Cardiac muscle cell (in vitro differentiated cells and primary cell): ENCODE measurements around the gene ASCC3. TPM values are rescaled to one million over a fixed set of nuclear protein-coding genes. Genes with fewer than 3 reads are reported as not detected.
"Not testable (repeated sequence)": the region's sequence is repeated elsewhere in the genome, so short reads cannot be mapped to it uniquely, and the experiment has no call there.

ENCODE experiments used
- DNase-seq, 2 donors: peaks; one replicate each; pipeline versions ENCODE4 v3.0.0 to v3.0.0-alpha.2; 2010 to 2017; ENCODE audit warnings: low read depth in 1 of 2, low spot score in 1 of 2
- H3K27ac ChIP-seq: fragments of 200-600 bp; sonication (generic); 2 replicates; pipeline ENCODE4 v1.5.1; 2016
- H3K27me3 ChIP-seq: fragments of 200-600 bp; sonication (generic); 2 replicates; pipeline ENCODE4 v1.6.0; 2016; ENCODE audit warnings: control low read depth
- H3K36me3 ChIP-seq: fragments of 200-600 bp; sonication (generic); 2 replicates; pipeline ENCODE4 v1.5.1; 2016; ENCODE audit warnings: control low read depth
- H3K4me1 ChIP-seq: fragments of 200-600 bp; sonication (generic); 2 replicates; pipeline ENCODE4 v1.8.1; 2017; ENCODE audit warnings: low read depth, mild to moderate bottlenecking, mixed run types
- H3K4me3 ChIP-seq: fragments of 200-600 bp; sonication (generic); 2 replicates; pipeline ENCODE4 v1.5.1; 2016; ENCODE audit warnings: mild to moderate bottlenecking
- H3K9me3 ChIP-seq: fragments of 200-600 bp; sonication (generic); 2 replicates; pipeline ENCODE4 v1.5.1; 2017; ENCODE audit warnings: low read depth, mild to moderate bottlenecking, control low read depth
- polyA plus RNA-seq: library from polyadenylated mRNA; unstranded; fragments of >200 nt; fragmentation: Nextera tagmentation; extraction: Ambion mirVana; gene quantifications from 2 replicates; pipeline ENCODE4 v1.2.1, GENCODE V29; 2016
- total RNA-seq: library from RNA; depleted of rRNA; stranded (reverse); fragments of >200 nt; gene quantifications from 2 replicates; pipeline ENCODE4 v1.2.3, GENCODE V29; 2016
- TF ChIP-seq, protein P1 (sequence below): IDR thresholded peaks from 2 replicates; pipeline ENCODE4 v1.5.1; 2012; ENCODE audit warnings: low read depth, mild to moderate bottlenecking, low read length

The ASCC3 gene
- total and polyA plus RNA-seq, 2 experiments from 2014 or later = 29.3 to 33.7 TPM

DNA sequence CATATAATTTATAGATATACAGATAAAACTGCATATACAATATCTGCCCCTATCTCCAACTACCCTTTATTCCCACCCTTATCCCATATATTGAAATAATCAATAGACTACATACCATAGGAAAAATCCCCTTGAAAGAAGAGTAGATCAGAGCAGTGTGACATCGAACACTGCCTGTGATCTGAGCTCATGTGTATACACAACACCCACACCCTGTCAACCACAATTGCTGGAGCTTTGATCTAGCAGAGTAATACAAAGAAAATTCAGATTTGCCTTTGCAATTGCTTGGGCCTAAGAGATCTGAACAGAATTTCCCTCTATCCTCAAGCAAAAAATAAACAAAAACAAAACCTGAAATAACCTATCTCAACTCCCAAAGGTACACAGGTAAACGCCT, 119.3 kb downstream of the ASCC3 start:
- no peak overlapping the region for H3K27ac ChIP-seq
- no peak for DNase-seq
- H3K9me3 ChIP-seq = no peaks in the 10 kb centered on the region
- no peak overlapping the region for H3K4me3 ChIP-seq
- peaks cover 13% of the 10 kb centered on the region for H3K36me3 ChIP-seq
- no peaks in the 10 kb centered on the region for H3K27me3 ChIP-seq
- H3K4me1 ChIP-seq = no peaks in the 10 kb centered on the region
- TF ChIP-seq, protein P1, sequence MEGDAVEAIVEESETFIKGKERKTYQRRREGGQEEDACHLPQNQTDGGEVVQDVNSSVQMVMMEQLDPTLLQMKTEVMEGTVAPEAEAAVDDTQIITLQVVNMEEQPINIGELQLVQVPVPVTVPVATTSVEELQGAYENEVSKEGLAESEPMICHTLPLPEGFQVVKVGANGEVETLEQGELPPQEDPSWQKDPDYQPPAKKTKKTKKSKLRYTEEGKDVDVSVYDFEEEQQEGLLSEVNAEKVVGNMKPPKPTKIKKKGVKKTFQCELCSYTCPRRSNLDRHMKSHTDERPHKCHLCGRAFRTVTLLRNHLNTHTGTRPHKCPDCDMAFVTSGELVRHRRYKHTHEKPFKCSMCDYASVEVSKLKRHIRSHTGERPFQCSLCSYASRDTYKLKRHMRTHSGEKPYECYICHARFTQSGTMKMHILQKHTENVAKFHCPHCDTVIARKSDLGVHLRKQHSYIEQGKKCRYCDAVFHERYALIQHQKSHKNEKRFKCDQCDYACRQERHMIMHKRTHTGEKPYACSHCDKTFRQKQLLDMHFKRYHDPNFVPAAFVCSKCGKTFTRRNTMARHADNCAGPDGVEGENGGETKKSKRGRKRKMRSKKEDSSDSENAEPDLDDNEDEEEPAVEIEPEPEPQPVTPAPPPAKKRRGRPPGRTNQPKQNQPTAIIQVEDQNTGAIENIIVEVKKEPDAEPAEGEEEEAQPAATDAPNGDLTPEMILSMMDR = no peak

DNA sequence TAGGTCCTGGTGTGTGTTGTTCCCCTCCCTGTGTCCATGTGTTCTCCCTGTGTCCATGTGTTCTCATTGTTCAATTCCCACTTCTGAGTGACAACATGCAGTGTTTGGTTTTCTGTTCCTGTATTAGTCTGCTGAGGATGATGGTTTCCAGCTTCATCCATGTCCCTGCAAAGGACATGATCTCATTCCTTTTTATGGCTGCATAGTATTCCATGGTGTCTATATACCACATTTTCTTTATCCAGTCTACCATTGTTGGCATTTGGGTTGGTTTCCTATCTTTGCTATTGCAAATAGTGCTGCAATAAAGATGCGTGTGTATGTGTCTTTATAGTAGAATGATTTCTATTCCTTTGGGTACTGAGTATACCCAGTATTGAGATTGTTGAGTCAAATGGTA, 122.7 kb downstream of the ASCC3 start:
- H3K36me3 ChIP-seq, H3K4me1 ChIP-seq, DNase-seq, H3K27ac ChIP-seq, H3K27me3 ChIP-seq, H3K9me3 ChIP-seq, H3K4me3 ChIP-seq: not testable (repeated sequence)

DNA sequence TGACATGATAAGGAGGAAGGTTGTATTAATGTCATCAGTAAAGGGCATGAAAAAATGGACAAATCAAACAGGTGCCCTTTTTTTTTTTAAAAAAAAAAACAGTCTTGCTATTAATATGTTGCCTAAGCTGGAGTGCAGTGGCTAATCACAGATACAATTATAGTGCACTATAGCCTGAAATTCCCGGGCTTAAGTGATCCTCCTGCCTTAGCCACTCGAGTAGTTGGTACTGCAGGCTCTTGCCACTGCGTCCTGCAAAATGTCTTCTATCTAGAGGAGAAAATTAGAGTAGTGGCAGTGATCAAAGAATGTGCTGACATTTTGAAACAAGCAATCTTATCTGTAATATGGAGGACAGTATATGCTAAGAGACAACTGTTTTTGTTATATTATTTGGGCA, 127.7 kb downstream of the ASCC3 start:
- Histone ChIP-seq H3K36me3 (no peaks in the 10 kb centered on the region), H3K9me3 (no peaks in the 10 kb centered on the region), H3K4me3 (no peak overlapping the region), H3K4me1 (peaks cover 14% of the 10 kb centered on the region), H3K27ac (no peak overlapping the region), H3K27me3 (no peaks in the 10 kb centered on the region)
- DNase-seq = peak in 1 of 2 donors; percentile 66
- TF ChIP-seq, protein P1 = no peak

GRCh38 chr6:100751590-100751989, 129.5 kb downstream of the ASCC3 start:
- H3K27ac ChIP-seq = no peak overlapping the region
- no peak overlapping the region for H3K4me3 ChIP-seq
- H3K4me1 ChIP-seq = peaks cover 14% of the 10 kb centered on the region
- DNase-seq = no peak
- H3K27me3 ChIP-seq = no peaks in the 10 kb centered on the region
- no peaks in the 10 kb centered on the region for H3K9me3 ChIP-seq
- TF ChIP-seq, protein P1 = no peak
- H3K36me3 ChIP-seq = no peaks in the 10 kb centered on the region

- no peaks in the 10 kb centered on the region for H3K9me3 ChIP-seq
- no peak overlapping the region for H3K27ac ChIP-seq
- no peak for DNase-seq
- TF ChIP-seq, protein P1 = no peak
- no peaks in the 10 kb centered on the region for H3K36me3 ChIP-seq
- no peak overlapping the region for H3K4me3 ChIP-seq
- no peaks in the 10 kb centered on the region for H3K4me1 ChIP-seq
- H3K27me3 ChIP-seq = no peaks in the 10 kb centered on the region
These were observed 135.6 kb downstream of the ASCC3 start for GRCh38 chr6:100745419-100746041.

DNA sequence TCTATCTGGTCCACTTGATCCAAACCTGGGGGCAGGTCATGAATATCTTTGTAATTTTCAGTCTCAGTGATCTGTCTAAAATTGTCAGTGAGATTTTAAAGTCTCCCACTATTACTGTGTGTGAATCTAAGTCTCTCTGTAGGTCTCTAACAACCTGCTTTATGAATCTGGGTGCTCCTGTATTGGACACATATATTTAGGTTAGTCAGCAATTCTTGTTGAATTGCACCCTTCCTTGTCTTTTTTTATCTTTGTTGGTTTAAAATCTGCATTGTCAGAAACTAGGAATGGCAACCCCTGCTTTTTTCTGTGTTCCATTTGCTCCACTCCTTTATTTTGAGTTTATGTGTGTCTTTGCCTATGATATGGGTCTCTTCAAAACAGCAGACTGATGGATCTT, 140.7 kb downstream of the ASCC3 start:
- Histone ChIP-seq H3K27ac (no peak overlapping the region), H3K4me3 (no peak overlapping the region), H3K36me3 (no peaks in the 10 kb centered on the region), H3K27me3 (no peaks in the 10 kb centered on the region), H3K9me3 (no peaks in the 10 kb centered on the region), H3K4me1 (no peaks in the 10 kb centered on the region)
- DNase-seq = no peak
- TF ChIP-seq, protein P1 = no peak

GRCh38 chr6:100737720-100738119, 143.4 kb downstream of the ASCC3 start:
- not testable (repeated sequence) for H3K36me3 ChIP-seq, H3K27ac ChIP-seq, H3K9me3 ChIP-seq, DNase-seq, H3K4me3 ChIP-seq, H3K27me3 ChIP-seq, H3K4me1 ChIP-seq
